Stimulated activated CD4-positive, alpha-beta T cell treated with anti-CD3 and anti-CD28 coated beads, TNF-alpha, amount 100 ng/mL, for 48 hours (primary cell): Measurements from ENCODE around the gene PCED1B.

Experiments used
- DNase-seq, 3 donors: peaks; one replicate each; pipeline ENCODE4 v3.0.0-alpha.2; 2020; ENCODE audit warnings: low read depth in 3 of 3

The PCED1B gene

DNA sequence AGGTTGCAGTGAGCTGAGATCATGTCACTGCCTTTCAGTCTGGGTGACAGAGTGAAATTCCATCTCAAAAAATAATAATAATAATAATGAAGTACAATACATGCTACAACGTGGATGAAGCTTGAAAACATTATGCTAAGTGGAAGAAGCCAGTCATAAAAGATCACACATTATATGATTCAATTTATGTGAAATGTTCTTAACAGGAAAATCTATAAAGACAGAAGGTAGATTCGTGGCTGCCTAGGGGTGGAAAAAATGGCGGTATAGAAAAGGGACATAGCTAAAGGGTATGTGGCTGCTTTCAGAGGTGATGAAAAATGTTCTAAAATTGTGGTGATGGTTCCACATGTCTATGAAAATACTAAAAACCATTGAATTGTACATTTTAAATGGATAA, 41.3 kb downstream of the PCED1B start:
- no peak for DNase-seq

DNA sequence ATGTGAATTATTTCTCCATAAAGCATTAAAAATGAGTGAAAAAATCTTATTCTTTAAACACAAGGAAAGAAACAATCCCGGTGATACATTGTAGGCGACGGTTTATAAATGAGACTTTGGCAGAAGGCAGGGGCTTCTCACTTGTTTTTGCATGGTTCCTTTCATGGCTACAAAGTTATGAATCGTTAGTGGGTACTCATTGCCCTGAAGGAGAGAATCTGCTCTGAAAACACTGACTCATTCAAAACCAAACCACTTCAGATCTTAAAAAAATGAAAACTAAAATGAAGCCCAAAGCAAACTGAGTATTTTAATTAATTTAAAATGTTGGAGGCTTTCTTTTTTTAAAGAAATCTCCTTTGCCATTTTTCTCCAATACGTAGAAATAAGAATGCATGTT, 41.7 kb downstream of the PCED1B start:
- no peak for DNase-seq

DNA sequence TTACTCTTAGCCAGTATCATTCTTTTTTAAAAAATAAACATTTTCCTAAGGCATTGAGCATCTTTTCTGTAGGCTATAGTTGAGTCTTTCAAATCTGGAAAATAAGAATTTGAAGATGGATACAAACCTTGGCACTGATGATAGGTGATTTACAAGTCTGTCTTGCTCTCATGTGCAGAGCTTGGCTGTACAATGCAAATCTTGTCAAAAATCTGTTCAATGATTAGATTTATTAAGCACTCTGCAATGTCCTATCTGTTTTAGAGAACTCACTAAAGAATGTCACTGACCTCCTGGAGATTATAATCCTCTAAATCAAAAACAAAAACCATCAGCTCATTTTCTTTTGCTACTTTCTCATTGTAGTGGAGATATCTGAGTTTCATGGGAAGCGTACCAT, 43.2 kb downstream of the PCED1B start:
- no peak for DNase-seq

DNA sequence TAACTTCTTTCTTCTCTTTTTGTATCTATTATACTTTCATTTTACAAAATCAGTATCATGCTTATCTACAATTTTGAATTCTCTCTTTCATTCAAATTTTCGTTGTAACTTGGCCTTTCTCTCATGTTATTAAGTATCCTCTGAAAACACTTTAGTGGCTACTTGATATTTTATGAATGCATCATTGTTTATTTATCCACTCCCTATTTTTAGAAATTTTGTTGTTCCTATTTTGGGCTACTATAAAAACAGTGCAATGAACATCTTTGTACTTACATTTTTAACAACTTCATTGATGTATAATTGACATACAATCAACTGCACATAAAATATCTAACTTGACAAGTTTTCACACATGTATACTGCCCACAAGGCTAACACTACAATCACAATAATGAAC, 44.3 kb downstream of the PCED1B start:
- no peak for DNase-seq

DNA sequence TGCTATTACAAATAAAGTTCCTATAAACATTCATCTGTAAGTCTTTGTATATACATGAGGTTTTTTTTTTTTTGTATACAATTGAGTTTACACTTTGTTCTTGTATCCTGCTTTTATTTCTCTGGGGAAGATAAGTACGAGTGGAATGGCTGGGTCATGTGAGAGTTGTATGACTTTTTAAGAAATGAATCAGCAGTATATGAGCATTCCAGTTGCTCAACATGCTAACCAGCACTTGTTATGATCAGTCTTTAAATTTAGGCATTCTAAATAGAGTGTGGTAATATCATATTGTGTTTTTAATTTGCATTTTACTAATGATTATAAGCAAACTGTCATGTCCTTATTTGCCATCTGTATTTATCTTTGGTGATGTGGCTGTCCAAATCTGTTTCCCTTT, 45.0 kb downstream of the PCED1B start:
- no peak for DNase-seq

DNA sequence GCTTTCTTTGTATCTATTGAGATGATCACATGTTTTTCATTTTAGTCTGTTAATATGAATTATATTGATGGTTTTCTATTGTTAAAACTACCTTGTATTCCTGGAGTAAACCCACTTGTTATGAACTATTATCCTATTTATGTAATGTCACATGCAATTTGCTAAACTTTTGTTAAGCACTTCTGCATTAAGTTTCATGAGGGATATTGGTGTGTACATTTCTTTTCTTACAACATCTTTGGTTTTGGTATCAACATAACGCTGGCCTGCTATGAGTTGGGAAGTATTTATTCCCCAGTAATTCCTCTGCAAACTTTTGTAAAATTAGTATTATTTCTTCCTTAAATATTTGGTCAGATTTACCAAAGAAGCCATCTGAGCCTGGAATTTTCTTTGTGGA, 46.8 kb downstream of the PCED1B start:
- no peak for DNase-seq

DNA sequence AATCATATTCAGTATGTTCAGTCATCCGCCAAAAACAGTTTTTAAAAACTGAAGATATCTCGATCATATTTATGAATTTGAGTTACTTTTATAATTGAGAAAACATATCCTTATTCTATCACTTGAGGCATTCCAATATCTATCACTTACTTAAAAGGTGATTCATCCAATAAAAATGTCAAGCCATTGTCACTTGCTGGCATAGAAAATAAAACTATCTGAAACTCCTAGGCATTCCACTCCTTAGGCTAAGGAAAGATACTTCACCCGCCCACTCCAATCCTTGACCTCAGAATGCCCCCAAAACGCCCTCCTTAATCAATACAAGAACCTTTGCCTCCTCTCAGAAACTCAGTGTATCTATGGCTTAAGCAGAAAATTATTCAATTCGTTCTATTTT, 51.6 kb downstream of the PCED1B start:
- DNase-seq: no peak

DNA sequence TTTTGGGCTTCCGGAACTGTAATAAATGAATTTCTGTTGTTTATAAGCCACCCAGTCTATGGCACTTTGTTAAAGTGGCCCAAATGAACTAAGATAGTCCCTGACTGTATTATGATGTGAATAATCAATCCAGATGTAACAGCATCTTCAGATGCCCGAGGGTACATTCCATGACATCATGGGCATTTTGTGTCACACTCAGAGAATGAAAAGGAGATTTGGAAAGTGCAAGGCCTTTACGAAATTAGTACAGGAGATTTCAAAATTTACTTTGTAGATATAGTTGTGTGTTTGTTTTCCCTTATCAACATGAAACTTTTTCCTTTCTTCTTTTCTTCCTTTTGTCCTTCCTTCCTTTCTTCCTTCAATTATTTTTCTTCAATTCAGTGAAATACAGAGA, 54.6 kb downstream of the PCED1B start:
- DNase-seq: no peak

DNA sequence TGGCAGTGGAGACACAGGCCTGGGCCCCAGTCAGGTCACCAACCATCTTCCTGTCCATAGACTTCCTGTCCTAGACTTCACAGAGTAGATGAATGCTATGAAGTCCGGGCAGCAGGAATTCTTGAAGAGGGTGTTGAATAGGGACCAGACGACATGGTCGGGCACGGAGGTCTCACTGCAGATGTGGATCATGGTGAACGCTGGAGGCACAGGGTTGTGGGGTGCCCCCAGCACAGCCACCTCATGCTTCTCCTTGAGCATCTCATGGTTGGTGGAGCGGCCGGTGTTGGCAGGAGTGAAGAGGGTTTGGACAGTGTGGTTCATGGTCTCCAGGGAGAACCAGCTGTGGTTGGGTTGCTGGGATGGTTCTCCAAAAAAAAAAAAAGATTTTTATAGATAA, 56.2 kb downstream of the PCED1B start:
- no peak for DNase-seq

DNA sequence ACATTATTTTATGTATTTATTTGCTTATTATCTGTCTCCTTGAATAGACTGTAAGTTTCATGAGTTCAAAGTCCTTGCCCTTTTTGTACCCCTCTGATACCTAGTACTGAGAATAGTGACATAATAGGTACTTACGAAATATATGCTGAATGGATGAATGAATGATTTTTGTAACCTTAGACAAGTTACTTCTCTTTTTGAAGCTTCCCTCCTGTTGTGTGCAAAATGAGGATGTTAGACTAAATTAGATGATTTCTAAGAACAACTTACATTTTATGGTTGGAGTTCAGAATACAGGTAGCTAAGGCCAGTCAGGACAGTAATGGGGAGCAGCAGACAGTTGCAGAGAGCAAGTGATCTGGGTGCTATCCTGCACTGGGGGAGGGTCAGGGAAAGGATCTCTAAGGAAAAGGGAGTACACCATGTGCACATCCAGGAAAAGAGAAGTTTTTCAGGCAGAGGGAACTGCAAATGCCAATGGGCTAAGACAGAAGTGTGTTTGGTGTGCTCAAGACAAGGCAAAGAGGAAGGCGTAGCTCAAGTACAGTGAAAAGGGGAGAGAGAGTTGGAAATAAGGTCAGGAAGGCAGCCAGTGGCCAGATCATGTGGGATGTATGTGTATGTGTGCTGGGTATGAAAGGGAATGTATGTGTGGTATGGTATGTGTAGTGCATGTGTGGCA, 59.7 kb downstream of the PCED1B start:
- no peak for DNase-seq

DNA sequence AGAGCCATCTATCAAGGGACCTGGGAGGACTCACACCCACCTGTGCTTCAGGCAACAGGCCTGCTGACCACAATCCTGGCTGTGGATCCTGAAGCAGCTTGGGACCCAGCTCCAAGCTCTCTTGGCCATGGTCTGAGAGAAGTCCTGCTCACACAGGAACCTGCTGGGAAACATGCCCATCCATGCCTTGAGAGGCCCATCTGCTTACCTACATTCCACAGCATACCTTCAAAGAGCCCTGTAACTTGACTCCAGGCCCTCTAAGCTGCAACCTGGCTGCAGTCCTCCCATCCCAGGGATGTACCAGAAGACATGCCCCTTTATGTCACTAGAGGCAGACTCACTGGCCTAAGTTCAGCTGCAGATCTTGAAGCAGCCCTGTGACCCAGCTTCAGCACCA, 62.0 kb downstream of the PCED1B start:
- DNase-seq: no peak

DNA sequence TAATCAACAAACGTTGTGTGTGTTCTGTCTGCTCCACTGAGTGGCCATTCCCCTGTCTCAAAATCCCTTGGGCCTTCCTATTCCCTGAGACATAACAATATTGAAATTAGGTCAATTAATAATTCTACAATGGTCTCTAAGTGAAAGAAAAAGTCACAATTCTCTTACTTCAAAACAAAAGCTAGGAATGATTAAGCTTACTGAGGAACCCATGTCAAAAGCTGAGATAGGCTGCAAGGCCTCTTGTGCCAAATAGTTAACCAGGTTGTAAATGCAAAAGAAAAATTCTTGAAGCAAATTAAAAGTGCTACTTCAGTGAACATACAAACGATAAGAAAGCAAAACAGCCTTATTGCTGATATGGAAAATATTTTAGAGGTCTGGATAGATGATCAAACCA, 65.3 kb downstream of the PCED1B start:
- no peak for DNase-seq

DNA sequence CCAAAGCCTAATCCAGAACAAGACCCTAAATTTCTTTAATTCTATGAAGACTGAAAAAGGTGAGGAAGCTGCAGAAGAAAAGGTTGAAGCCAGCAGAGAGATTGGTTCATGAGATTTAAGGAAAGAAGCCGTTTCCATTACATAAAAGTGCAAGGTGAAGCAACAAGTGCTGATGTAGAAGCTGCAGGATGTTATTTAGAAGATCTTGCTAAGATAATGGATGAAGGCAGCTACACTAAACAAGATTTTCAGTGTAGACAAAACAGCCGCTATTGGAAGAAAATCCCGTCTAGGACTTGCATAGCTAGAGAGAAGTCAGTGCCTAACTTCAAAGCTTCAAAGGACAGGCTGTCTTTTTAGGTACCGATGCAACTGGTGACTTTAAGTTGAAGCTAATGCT, 65.8 kb downstream of the PCED1B start:
- no peak for DNase-seq

DNA sequence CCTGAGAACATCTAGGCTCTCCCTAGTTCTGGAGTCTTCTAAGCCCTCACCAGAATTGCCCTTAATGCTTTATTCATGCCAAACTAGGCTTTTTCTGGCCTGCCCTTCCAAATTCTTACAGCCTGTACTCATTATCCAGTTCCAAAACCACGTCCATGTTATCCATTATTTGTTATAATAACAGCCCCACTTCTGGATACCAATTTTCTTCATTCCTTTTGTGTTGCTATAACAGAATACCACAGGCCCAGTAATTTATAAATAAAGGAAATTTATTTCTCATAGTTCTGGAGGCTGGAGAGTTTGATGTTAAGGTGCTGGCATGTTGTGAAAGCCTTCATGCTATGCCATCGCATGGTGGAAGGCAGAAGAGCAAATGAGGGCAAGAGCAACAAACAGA, 68.3 kb downstream of the PCED1B start:
- DNase-seq: no peak

DNA sequence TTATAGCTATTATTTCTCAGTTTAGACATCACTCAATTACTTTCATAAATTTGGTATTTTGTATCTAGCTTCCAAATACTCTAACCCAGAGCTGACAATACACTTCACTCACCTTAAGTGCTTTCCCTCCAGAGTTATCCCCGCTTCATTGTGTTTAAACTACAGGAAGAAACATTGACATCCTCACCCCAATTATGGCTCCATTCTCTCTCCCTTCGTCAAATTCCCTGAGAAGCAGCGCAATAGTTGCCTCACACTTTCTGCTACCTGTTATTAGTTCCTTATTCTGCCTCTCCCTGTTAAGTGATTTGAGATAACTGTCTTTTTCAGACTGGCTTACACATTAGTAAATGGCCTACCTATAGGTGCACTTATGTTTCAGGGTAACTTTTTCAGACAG, 69.7 kb downstream of the PCED1B start:
- DNase-seq: no peak

DNA sequence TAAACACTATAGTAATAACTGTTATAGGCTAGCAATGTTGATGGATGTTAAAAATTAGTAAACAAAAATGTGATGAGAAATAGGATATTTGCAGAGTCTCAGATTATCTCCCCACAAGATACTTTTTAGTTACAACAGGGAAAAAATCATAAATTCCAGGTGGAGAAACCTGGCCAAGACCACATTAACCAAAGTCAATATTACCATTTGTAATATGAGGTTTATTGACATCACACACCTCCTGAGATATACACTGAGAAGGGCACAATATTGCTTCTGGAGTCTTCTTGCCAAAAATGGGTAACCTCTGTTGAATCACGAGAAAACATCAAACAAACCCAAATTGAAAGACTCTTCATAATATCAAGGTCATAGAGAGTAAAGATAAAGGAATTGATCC, 72.7 kb downstream of the PCED1B start:
- DNase-seq: no peak

DNA sequence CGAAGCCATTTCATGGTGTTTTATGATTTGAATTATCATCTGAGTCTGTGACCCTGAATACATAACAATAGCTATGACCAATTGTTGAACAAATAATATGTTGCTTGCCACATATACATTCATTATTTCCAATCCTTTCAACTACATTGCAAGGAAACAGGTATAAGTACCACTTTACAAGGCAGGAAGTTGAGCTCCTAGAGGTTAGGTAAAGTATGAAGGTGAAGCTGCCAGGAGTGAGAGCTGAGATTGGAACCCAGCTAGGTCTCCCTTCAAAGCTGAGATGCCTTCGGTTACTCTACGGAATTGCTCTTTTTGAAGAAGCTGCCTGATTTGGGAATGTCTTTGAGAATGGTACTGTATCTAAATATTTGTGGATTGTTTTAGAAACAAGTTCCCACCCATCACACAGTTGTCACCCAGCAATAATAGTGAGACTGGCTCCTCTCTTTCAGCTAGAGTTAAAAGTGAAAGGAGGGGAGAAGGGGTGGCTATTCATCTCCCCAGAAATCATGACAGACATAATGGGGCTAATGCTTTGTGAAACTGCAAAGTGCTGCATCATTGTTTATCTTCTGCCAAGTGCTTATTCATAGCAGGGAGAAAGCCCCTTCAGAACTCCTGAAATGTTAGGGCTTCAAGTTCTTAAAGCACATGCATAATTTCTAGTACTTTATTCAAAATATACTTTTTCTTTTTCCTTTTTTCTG, 76.2 kb downstream of the PCED1B start:
- no peak for DNase-seq

DNA sequence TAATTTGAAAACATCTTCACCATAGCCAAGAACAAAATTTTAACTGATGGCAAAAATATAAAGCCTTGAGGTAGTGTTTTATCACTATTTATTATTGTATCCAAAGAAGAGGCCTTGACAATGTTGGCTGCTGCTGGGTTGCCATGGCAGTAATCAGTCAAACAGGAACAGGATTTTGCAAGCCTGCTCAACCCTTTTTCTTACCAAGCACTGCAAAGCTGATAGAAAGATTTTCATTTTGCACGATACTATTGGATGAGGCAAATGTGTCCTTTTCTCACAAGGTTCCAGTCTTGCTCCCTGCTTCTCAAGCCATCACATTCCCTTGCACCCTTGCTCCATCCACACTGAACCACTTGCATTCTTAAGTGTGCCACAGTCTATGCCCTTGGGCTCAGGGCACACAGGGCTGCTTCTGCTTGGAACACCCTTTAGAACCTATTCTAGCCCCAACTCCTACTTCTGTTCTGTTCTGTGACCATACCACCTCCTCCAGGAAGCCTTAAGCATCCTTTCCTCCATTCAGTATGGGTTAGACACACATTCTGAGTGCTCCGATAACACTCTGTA, 76.8 kb downstream of the PCED1B start:
- no peak for DNase-seq

DNA sequence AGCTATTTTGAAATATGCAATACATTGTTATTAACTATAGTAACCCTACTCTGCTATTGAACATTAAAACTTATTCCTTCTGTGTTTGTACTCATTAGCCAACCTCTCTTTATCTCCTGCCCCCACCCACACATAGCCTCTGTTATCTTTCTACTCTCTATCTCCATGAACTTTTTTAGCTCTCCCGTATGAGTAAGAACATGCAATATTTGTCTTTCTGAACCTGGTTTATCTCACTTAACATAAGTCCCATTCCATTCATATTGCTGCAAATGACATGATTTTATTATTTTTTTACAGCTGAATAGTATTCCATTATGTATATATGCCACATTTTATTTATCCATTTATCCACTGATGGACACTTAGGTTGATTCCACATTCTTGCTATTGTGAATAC, 79.4 kb downstream of the PCED1B start:
- no peak for DNase-seq

DNA sequence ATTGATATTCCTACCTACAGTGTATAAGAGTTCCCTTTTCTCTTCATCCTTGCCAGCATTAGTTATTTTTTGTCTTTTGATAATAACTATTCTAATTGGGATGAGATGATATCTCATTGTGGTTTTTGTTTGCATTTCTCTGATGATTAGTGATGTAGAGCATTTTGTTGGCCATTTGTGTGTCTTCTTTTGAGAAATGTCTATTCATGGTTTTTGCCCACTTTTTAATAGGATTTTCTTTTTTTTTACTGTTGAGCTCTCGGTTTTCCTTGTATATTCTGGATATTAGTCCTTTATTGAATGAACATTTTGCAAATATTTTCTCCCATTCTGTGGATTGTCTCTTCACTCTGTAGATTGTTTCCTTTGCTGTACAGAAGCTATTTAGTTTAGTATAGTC, 79.9 kb downstream of the PCED1B start:
- DNase-seq: no peak

DNA sequence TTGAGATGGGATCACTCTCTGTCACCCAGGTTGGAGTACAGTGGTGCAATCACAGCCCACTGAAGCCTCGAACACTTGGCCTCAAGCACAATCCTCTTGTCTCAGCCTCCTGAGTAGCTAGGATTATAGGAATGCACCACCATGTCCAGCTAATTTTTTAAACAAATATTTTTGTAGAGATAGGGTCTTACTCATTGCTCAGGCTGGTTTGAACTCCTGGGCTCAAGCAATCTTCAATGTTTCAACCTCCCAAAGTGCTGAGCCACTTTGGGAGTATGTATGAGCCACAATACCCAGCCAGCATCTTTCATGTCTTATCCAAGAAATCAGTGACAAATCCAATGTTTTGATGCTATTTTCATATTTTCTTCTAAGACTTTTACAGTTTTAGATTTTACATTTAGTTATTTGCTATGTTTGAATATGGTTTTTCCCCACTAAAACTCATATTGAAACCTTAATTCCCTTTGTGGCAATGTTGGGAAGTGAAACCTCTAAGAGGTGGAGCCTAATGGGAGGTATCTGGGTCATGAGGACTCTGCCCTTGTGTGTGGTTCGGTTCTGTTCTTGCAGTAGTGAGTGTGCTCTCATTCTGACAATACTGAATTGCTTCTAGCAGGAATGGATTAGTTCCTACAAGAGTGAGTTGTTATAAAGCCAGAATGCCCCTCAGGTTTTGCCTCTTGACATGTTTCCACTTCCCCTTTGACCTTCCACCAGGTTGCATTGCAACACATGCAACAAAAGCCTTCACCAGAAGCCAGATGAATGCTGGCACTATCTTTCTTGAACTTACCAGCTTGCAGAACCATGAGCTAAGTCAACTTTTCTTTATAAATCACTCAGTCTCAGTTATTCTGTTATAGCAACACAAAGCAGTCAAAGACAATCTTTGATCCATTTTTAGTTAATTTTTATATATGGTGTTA, 81.2 kb downstream of the PCED1B start:
- DNase-seq: no peak

DNA sequence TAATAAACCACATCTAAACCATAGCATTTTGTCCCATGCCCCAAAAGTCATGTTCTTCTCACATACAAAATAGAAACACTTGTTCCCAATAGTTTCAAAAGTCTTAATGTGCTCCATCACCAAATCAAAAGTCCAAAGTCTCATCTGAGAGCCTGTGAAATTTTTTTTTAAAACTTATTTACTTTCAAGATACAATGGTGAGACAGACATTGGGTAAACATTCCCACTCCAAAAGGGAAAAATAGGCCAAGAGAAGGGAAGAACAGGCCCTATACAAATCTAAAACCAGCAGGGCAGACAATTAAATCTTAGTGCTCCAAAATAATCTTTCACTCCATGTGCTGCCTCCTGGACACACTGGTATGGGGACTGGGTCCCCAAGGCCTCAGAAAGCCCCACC, 84.7 kb downstream of the PCED1B start:
- no peak for DNase-seq
